ENCODE measurements around the gene TMEM247. TPM values are rescaled to one million over a fixed set of nuclear protein-coding genes. Genes with fewer than 3 reads are reported as not detected.

The TMEM247 gene
- total and polyA plus RNA-seq, 10 of the 15 experiments (the other 5 are each of a cell fraction or from before 2014, with no cell fraction given), result not detected

- Histone ChIP-seq H3K4me1 (ENCODE audit: control insufficient read depth, insufficient read depth, low read length) (no peaks in the 10 kb centered on the region), H3K27ac (ENCODE audit: control insufficient read depth, insufficient read depth) (no peak overlapping the region), H3K9me3 (replicated peaks; ENCODE audit: control insufficient read depth, insufficient read depth, low read length) (no peaks in the 10 kb centered on the region), H3K79me2 (ENCODE audit: control insufficient read depth, insufficient read depth, low read length) (no peaks in the 10 kb centered on the region), H2AFZ (ENCODE audit: control insufficient read depth, low read depth, low read length) (no peak overlapping the region), H3K4me3 (no peak overlapping the region), H4K20me1 (ENCODE audit: control insufficient read depth, insufficient read depth) (no peaks in the 10 kb centered on the region), H3K36me3 (ENCODE audit: control insufficient read depth in 2 of 2, insufficient read depth in 2 of 2, low read length in 1 of 2) (no peaks in the 10 kb centered on the region), H3K27me3 (replicated peaks in 1 of 2; ENCODE audit: control insufficient read depth in 2 of 2, insufficient read depth in 2 of 2, low read length in 1 of 2) (no peaks in the 10 kb centered on the region), H3K9ac (ENCODE audit: control insufficient read depth, insufficient read depth, low read length) (no peak overlapping the region), H3K4me2 (ENCODE audit: control insufficient read depth, insufficient read depth) (no peak overlapping the region)
- BruUV-seq (replicated peaks), result no TSS peak
- no peak for DNase-seq (ENCODE audit: low read depth, low spot score)
- ChIA-PET RAD21 (ENCODE audit: unreplicated experiment) (no interaction called here), SMC1A (ENCODE audit: uncharacterized antibody, unreplicated experiment) (interaction anchor here (1.0 kb wide), 1 partner anchor 10 kb away, joined by 4 read pairs; no protein-coding TSS in a partner anchor), POLR2A (no interaction called here), CTCF (no interaction called here)
- TF ChIP-seq POLR2AphosphoS2 (IDR thresholded peaks at IDR 0.05; ENCODE audit: low read depth, low read length) (no peak), EGR1 (IDR thresholded peaks at IDR 0.05; ENCODE audit: borderline replicate concordance in 1 of 2, low read depth in 2 of 2, low read length in 2 of 2) (no peak), TCF3 (IDR thresholded peaks at IDR 0.05; ENCODE audit: borderline replicate concordance, insufficient read depth, low read depth, low read length) (no peak), SIX5 (IDR thresholded peaks at IDR 0.05; ENCODE audit: low read depth, low read length, severe bottlenecking) (no peak), IKZF2 (IDR thresholded peaks at IDR 0.05) (no peak)
- intact Hi-C loops (cut with micrococcal nuclease; ENCODE audit: unreplicated experiment), result no loop called here
- ATAC-seq, result no peak
- in situ Hi-C loops (cut with MboI), result no loop called here
- WGBS (ENCODE audit: insufficient coverage, insufficient replicate concordance, low lambda C conversion rate, missing lambda C conversion rate), result 89% methylated on average over 3 of the region's 3 CpGs
- no peak for FAIRE-seq
Observed at GRCh38 chr2:46508759-46509158, 29.4 kb downstream of the TMEM247 start.

- intact Hi-C loops (cut with micrococcal nuclease; ENCODE audit: unreplicated experiment), result no loop called here
Observed at GRCh38 chr2:46509804-46510203, 30.4 kb downstream of the TMEM247 start.

More at GRCh38 chr2:46509804-46510203, 30.4 kb downstream of the TMEM247 start:
- no peaks in the 10 kb centered on the region for H3K79me2 ChIP-seq (ENCODE audit: control insufficient read depth, insufficient read depth, low read length)
- in situ Hi-C loops (cut with MboI), result no loop called here
- FAIRE-seq (no peak), DNase-seq (ENCODE audit: low read depth, low spot score) (no peak), ATAC-seq (peak; percentile 62)
- no peak overlapping the region for H3K27ac ChIP-seq (ENCODE audit: control insufficient read depth, insufficient read depth)
- BruUV-seq (replicated peaks), result no TSS peak
- ChIA-PET SMC1A (ENCODE audit: uncharacterized antibody, unreplicated experiment) (interaction anchor here (1.0 kb wide), 1 partner anchor 9 kb away, joined by 4 read pairs; no protein-coding TSS in a partner anchor), CTCF (no interaction called here), RAD21 (ENCODE audit: unreplicated experiment) (no interaction called here), POLR2A (interaction anchor here (0.8 kb wide), 1 partner anchor 10 kb away, joined by 3 read pairs; no protein-coding TSS in a partner anchor)
- H3K4me3 ChIP-seq, result no peak overlapping the region
- no peaks in the 10 kb centered on the region for H3K27me3 ChIP-seq (replicated peaks in 1 of 2; ENCODE audit: control insufficient read depth in 2 of 2, insufficient read depth in 2 of 2, low read length in 1 of 2)
- no peaks in the 10 kb centered on the region for H3K36me3 ChIP-seq (ENCODE audit: control insufficient read depth in 2 of 2, insufficient read depth in 2 of 2, low read length in 1 of 2)
- no peak overlapping the region for H2AFZ ChIP-seq (ENCODE audit: control insufficient read depth, low read depth, low read length)
- no peak overlapping the region for H3K9ac ChIP-seq (ENCODE audit: control insufficient read depth, insufficient read depth, low read length)
- H3K4me1 ChIP-seq (ENCODE audit: control insufficient read depth, insufficient read depth, low read length), result no peaks in the 10 kb centered on the region
- no peak overlapping the region for H3K4me2 ChIP-seq (ENCODE audit: control insufficient read depth, insufficient read depth)
- WGBS (ENCODE audit: insufficient coverage, insufficient replicate concordance, low lambda C conversion rate, missing lambda C conversion rate), result 59% methylated on average over 3 of the region's 3 CpGs
- H3K9me3 ChIP-seq (replicated peaks; ENCODE audit: control insufficient read depth, insufficient read depth, low read length), result peaks cover 2% of the 10 kb centered on the region; the same call in 1 of the 3 replicates
- H4K20me1 ChIP-seq (ENCODE audit: control insufficient read depth, insufficient read depth), result no peaks in the 10 kb centered on the region
- TF ChIP-seq HSF1 (IDR thresholded peaks at IDR 0.05; ENCODE audit: low read depth, low read length) (no peak), JUND (IDR thresholded peaks at IDR 0.05; ENCODE audit: low read depth, low read length) (no peak), NR2C1 (IDR thresholded peaks at IDR 0.05) (peak; percentile 70; the same call in 1 of the 2 replicates), SPI1 (IDR thresholded peaks at IDR 0.05; ENCODE audit: borderline replicate concordance, insufficient read depth, low read depth, low read length) (peak; percentile 65; the same call in 1 of the 2 replicates), DPF2 (IDR thresholded peaks at IDR 0.05) (peak; percentile 34; the same call in 1 of the 2 replicates), NR2F1 (conservative IDR thresholded peaks at IDR 0.05) (peak; percentile 76)

Measured in GM12878 (cell line).